Osteocyte (in vitro differentiated cells): ENCODE results near the gene SLC38A9. TPM values are rescaled to one million over a fixed set of nuclear protein-coding genes. Genes with fewer than 3 reads are reported as not detected.

Source experiments
- DNase-seq: peaks from one replicate; pipeline ENCODE4 v3.0.0; 2021; ENCODE audit warnings: mixed read lengths; ENCODE audit not compliant: unreplicated experiment; ENCODE audit errors: extremely low spot score
- H3K27ac Mint-ChIP-seq: one replicate; pipeline ENCODE4 v1.8.0; 2021; ENCODE audit warnings: mild to moderate bottlenecking, mixed read lengths; ENCODE audit not compliant: unreplicated experiment
- H3K27me3 Mint-ChIP-seq: one replicate; pipeline ENCODE4 v1.8.0; 2021; ENCODE audit warnings: mixed read lengths; ENCODE audit not compliant: unreplicated experiment
- H3K36me3 Mint-ChIP-seq: one replicate; pipeline ENCODE4 v1.8.0; 2021; ENCODE audit warnings: mixed read lengths; ENCODE audit not compliant: unreplicated experiment
- H3K4me1 Mint-ChIP-seq: one replicate; pipeline ENCODE4 v1.8.0; 2021; ENCODE audit warnings: mixed read lengths; ENCODE audit not compliant: unreplicated experiment
- H3K4me3 Mint-ChIP-seq: one replicate; pipeline ENCODE4 v1.8.0; 2021; ENCODE audit warnings: mild to moderate bottlenecking, moderate library complexity, mixed read lengths; ENCODE audit not compliant: unreplicated experiment
- H3K9me3 Mint-ChIP-seq: one replicate; pipeline ENCODE4 v1.8.0; 2021; ENCODE audit warnings: mixed read lengths; ENCODE audit not compliant: unreplicated experiment
- total RNA-seq: library from RNA; stranded (reverse); gene quantifications from 2 replicates; pipeline ENCODE4 v1.2.1, GENCODE V29; 2021
- TF ChIP-seq, protein P1 (sequence below): fragments of 200-600 bp; sonication (generic); IDR thresholded peaks from 2 replicates; pipeline ENCODE4 v1.5.0; 2021; ENCODE audit warnings: antibody characterized with exemption, mild to moderate bottlenecking, moderate library complexity

SLC38A9 gene
- total RNA-seq, 1 donor from 2014 or later: 24.3 TPM

DNA sequence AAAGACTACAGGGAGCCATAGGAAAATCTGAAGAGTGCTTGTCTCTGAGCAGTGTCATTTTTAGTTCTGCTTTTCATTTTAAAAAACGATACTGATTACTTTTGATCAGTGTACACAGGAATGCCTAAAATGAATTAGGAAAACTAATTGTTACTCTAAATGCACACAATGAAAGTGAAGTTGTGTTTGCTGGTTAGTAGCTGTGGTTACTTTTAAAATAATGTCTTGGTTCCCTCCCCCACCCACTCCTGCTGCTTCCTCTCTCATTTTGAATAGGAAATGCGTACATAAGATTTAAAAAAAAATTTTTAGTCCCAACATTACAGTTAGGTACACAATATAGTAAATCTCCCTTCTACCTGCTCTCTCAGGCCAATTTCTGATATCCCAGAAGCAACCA lies 129.9 kb downstream of the SLC38A9 start:
- DNase-seq: no peak
- Mint-ChIP-seq H3K4me3 (no peak overlapping the region), H3K36me3 (no peaks in the 10 kb centered on the region), H3K27ac (no peak overlapping the region), H3K4me1 (peaks cover 7% of the 10 kb centered on the region), H3K27me3 (no peaks in the 10 kb centered on the region), H3K9me3 (no peaks in the 10 kb centered on the region)
- TF ChIP-seq, protein P1, sequence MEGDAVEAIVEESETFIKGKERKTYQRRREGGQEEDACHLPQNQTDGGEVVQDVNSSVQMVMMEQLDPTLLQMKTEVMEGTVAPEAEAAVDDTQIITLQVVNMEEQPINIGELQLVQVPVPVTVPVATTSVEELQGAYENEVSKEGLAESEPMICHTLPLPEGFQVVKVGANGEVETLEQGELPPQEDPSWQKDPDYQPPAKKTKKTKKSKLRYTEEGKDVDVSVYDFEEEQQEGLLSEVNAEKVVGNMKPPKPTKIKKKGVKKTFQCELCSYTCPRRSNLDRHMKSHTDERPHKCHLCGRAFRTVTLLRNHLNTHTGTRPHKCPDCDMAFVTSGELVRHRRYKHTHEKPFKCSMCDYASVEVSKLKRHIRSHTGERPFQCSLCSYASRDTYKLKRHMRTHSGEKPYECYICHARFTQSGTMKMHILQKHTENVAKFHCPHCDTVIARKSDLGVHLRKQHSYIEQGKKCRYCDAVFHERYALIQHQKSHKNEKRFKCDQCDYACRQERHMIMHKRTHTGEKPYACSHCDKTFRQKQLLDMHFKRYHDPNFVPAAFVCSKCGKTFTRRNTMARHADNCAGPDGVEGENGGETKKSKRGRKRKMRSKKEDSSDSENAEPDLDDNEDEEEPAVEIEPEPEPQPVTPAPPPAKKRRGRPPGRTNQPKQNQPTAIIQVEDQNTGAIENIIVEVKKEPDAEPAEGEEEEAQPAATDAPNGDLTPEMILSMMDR: no peak

- Mint-ChIP-seq H3K27ac (no peak overlapping the region), H3K27me3 (no peaks in the 10 kb centered on the region), H3K4me3 (no peak overlapping the region), H3K4me1 (peaks cover 8% of the 10 kb centered on the region), H3K9me3 (no peaks in the 10 kb centered on the region), H3K36me3 (no peaks in the 10 kb centered on the region)
- DNase-seq: no peak
- TF ChIP-seq, protein P1: no peak
Observed at GRCh38 chr5:55580042-55580441, 132.1 kb downstream of the SLC38A9 start.

DNA sequence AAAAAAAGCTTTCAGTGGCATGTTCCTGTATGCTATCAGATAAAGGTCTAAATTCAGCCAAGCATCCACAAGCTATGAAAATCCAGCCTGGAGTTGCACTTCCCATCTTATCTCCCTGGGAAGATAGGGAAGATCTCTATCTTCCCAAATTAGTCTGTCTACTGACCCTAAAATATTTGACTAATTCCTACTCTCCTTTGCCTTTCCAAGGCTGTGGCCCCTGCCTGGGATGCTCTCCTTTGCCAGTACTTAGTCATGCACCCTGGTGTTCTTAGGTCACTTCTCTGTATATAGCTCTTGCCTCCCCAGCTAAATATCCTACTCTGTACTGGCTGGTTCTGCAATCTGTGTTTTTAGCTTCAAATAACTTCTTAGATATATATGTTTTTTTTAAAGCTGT lies 133.4 kb downstream of the SLC38A9 start:
- no peaks in the 10 kb centered on the region for H3K36me3 Mint-ChIP-seq
- DNase-seq: peak; percentile 25
- peaks cover 8% of the 10 kb centered on the region for H3K4me1 Mint-ChIP-seq
- no peak overlapping the region for H3K27ac Mint-ChIP-seq
- no peaks in the 10 kb centered on the region for H3K27me3 Mint-ChIP-seq
- H3K9me3 Mint-ChIP-seq: no peaks in the 10 kb centered on the region
- H3K4me3 Mint-ChIP-seq: no peak overlapping the region
- TF ChIP-seq, protein P1: no peak

- DNase-seq: peak; percentile 53
- Mint-ChIP-seq H3K4me1 (peaks cover 8% of the 10 kb centered on the region), H3K9me3 (no peaks in the 10 kb centered on the region), H3K36me3 (no peaks in the 10 kb centered on the region), H3K4me3 (no peak overlapping the region), H3K27me3 (no peaks in the 10 kb centered on the region), H3K27ac (no peak overlapping the region)
- TF ChIP-seq, protein P1: no peak
Observed at GRCh38 chr5:55577353-55578060, 134.6 kb downstream of the SLC38A9 start.

GRCh38 chr5:55576661-55577060 lies 135.5 kb downstream of the SLC38A9 start:
- H3K27ac Mint-ChIP-seq: no peak overlapping the region
- H3K4me1 Mint-ChIP-seq: peaks cover 6% of the 10 kb centered on the region
- no peaks in the 10 kb centered on the region for H3K36me3 Mint-ChIP-seq
- DNase-seq: no peak
- no peak overlapping the region for H3K4me3 Mint-ChIP-seq
- no peaks in the 10 kb centered on the region for H3K9me3 Mint-ChIP-seq
- TF ChIP-seq, protein P1: no peak
- H3K27me3 Mint-ChIP-seq: no peaks in the 10 kb centered on the region

Other genes with a start within 250 kb of the SLC38A9 start
- gene PLPP1, start 177.4 kb downstream of the SLC38A9 start, total RNA-seq: 38.9 and 42.0 TPM in 2 replicates
- gene DDX4, start 25.7 kb upstream of the SLC38A9 start, total RNA-seq: not detected in 2 replicates
- gene IL31RA, start 139.0 kb upstream of the SLC38A9 start, total RNA-seq: 0.29 TPM in 1 of 2 replicates, not detected in the other